AML-193 (cell line): ENCODE measurements around the gene TTC6.
"Not testable (repeated sequence)": the region's sequence is repeated elsewhere in the genome, so short reads cannot be mapped to it uniquely, and the experiment has no call there.

Source experiments
- DNase-seq, 2 experiments: peaks; one replicate each; lab custom pipeline; 2025; lab: John Stamatoyannopoulos, UW

Gene TTC6

GRCh38 chr14:37594971-37595808 lies at the start of gene TTC6, which contains the start of gene FOXA1:
Gene TTC6 (plus strand): TSS chr14:37595629. CDS start chr14:37622065, 26,436 bp downstream.
Gene FOXA1 (minus strand): TSS chr14:37595249. CDS start chr14:37594972, 277 bp downstream.
- no peak for DNase-seq

- no peak for DNase-seq
Measured at GRCh38 chr14:37546621-37547447, 48.6 kb upstream of the TTC6 start.

- DNase-seq = no peak
Measured at GRCh38 chr14:37550511-37550910, 44.9 kb upstream of the TTC6 start.

GRCh38 chr14:37551119-37551518 lies 44.3 kb upstream of the TTC6 start:
- no peak for DNase-seq

GRCh38 chr14:37553935-37554550 lies 41.4 kb upstream of the TTC6 start:
- DNase-seq = no peak

GRCh38 chr14:37555596-37555995 lies 39.8 kb upstream of the TTC6 start:
- not testable (repeated sequence) for DNase-seq

- no peak for DNase-seq
Measured at GRCh38 chr14:37558740-37559139, 36.7 kb upstream of the TTC6 start.

GRCh38 chr14:37559386-37559785 lies 36.0 kb upstream of the TTC6 start:
- DNase-seq = no peak

- no peak for DNase-seq
Measured at GRCh38 chr14:37563189-37563588, 32.2 kb upstream of the TTC6 start.

- DNase-seq = no peak
Measured at GRCh38 chr14:37565550-37565949, 29.9 kb upstream of the TTC6 start.

GRCh38 chr14:37566811-37567371 lies 28.5 kb upstream of the TTC6 start:
- DNase-seq = no peak

GRCh38 chr14:37569729-37570128 lies 25.7 kb upstream of the TTC6 start:
- DNase-seq = no peak

- DNase-seq = no peak
Measured at GRCh38 chr14:37571391-37571790, 24.0 kb upstream of the TTC6 start.

- no peak for DNase-seq
Measured at GRCh38 chr14:37573356-37573755, 22.1 kb upstream of the TTC6 start.

- no peak for DNase-seq
Measured at GRCh38 chr14:37579274-37579673, 16.2 kb upstream of the TTC6 start.

GRCh38 chr14:37580146-37580545 lies 15.3 kb upstream of the TTC6 start:
- no peak for DNase-seq

- DNase-seq = no peak
Measured at GRCh38 chr14:37583358-37584210, 11.8 kb upstream of the TTC6 start.

GRCh38 chr14:37584211-37585100 lies 11.0 kb upstream of the TTC6 start:
- no peak for DNase-seq

GRCh38 chr14:37585101-37585511 lies 10.3 kb upstream of the TTC6 start:
- no peak for DNase-seq
